ENCODE measurements around the gene CPLX1. TPM values are rescaled to one million over a fixed set of nuclear protein-coding genes. Genes with fewer than 3 reads are reported as not detected.
"Not testable (repeated sequence)": the region's sequence is repeated elsewhere in the genome, so short reads cannot be mapped to it uniquely, and the experiment has no call there.

The CPLX1 gene
- total and polyA plus RNA-seq, 9 donors: 0.09 to 0.91 (median 0.27) TPM

- Histone ChIP-seq H3K4me1 (ENCODE audit: control insufficient read depth, insufficient read depth, low read length) (peaks cover 33% of the 10 kb centered on the region), H3K4me3 (ENCODE audit: low read length) (no peak overlapping the region), H3K27ac (ENCODE audit: low read length) (no peak overlapping the region), H3K9me3 (replicated peaks; ENCODE audit: control insufficient read depth, low read depth, low read length) (no peaks in the 10 kb centered on the region), H3K36me3 (ENCODE audit: control insufficient read depth, insufficient read depth, low read length) (no peaks in the 10 kb centered on the region), H3K27me3 (ENCODE audit: control insufficient read depth, insufficient read depth, low read length) (peaks cover 64% of the 10 kb centered on the region)
- no peak for DNase-seq
- WGBS (ENCODE audit: insufficient coverage): 49% methylated on average over 11 of the region's 16 CpGs
Observed at GRCh38 chr4:786861-787300, 39.0 kb downstream of the CPLX1 start.

GRCh38 chr4:786074-786741 is 39.7 kb downstream of the CPLX1 start:
- 1% methylated on average over 58 of the region's 72 CpGs for WGBS (ENCODE audit: insufficient coverage)

GRCh38 chr4:785332-786073 is 40.4 kb downstream of the CPLX1 start:
- DNase-seq: no peak
- H3K4me1 ChIP-seq (ENCODE audit: control insufficient read depth, insufficient read depth, low read length): peaks cover 37% of the 10 kb centered on the region
- no peak overlapping the region for H3K27ac ChIP-seq (ENCODE audit: low read length)
- WGBS (ENCODE audit: insufficient coverage): 5% methylated on average over 41 of the region's 57 CpGs
- H3K36me3 ChIP-seq (ENCODE audit: control insufficient read depth, insufficient read depth, low read length): peaks cover under 1% of the 10 kb centered on the region
- no peak overlapping the region for H3K4me3 ChIP-seq (ENCODE audit: low read length)
- no peaks in the 10 kb centered on the region for H3K9me3 ChIP-seq (replicated peaks; ENCODE audit: control insufficient read depth, low read depth, low read length)
- peaks cover 52% of the 10 kb centered on the region for H3K27me3 ChIP-seq (ENCODE audit: control insufficient read depth, insufficient read depth, low read length)

More at GRCh38 chr4:786074-786741, 39.7 kb downstream of the CPLX1 start:
- H3K27ac ChIP-seq (ENCODE audit: low read length): no peak overlapping the region
- H3K9me3 ChIP-seq (replicated peaks; ENCODE audit: control insufficient read depth, low read depth, low read length): no peaks in the 10 kb centered on the region
- no peaks in the 10 kb centered on the region for H3K36me3 ChIP-seq (ENCODE audit: control insufficient read depth, insufficient read depth, low read length)
- peaks cover 57% of the 10 kb centered on the region for H3K27me3 ChIP-seq (ENCODE audit: control insufficient read depth, insufficient read depth, low read length)
- H3K4me1 ChIP-seq (ENCODE audit: control insufficient read depth, insufficient read depth, low read length): peaks cover 32% of the 10 kb centered on the region
- peak overlapping the region; percentile 8 for H3K4me3 ChIP-seq (ENCODE audit: low read length)
- DNase-seq: no peak

GRCh38 chr4:784401-785331 is 41.3 kb downstream of the CPLX1 start:
- peaks cover 39% of the 10 kb centered on the region for H3K4me1 ChIP-seq (ENCODE audit: control insufficient read depth, insufficient read depth, low read length)
- no peak overlapping the region for H3K4me3 ChIP-seq (ENCODE audit: low read length)
- peaks cover 8% of the 10 kb centered on the region for H3K36me3 ChIP-seq (ENCODE audit: control insufficient read depth, insufficient read depth, low read length)
- WGBS (ENCODE audit: insufficient coverage): 55% methylated on average over 56 of the region's 57 CpGs
- DNase-seq: no peak
- no peaks in the 10 kb centered on the region for H3K9me3 ChIP-seq (replicated peaks; ENCODE audit: control insufficient read depth, low read depth, low read length)
- no peak overlapping the region for H3K27ac ChIP-seq (ENCODE audit: low read length)
- peaks cover 51% of the 10 kb centered on the region for H3K27me3 ChIP-seq (ENCODE audit: control insufficient read depth, insufficient read depth, low read length)

GRCh38 chr4:781493-782216 is 44.3 kb downstream of the CPLX1 start:
- H3K27me3 ChIP-seq (ENCODE audit: control insufficient read depth, insufficient read depth, low read length): peaks cover 26% of the 10 kb centered on the region
- peak overlapping the region; percentile 94 for H3K27ac ChIP-seq (ENCODE audit: low read length)
- H3K4me1 ChIP-seq (ENCODE audit: control insufficient read depth, insufficient read depth, low read length): peaks cover 38% of the 10 kb centered on the region
- peak overlapping the region; percentile 100 for H3K4me3 ChIP-seq (ENCODE audit: low read length)
- WGBS (ENCODE audit: insufficient coverage): under 1% methylated on average over 52 of the region's 57 CpGs
- H3K9me3 ChIP-seq (replicated peaks; ENCODE audit: control insufficient read depth, low read depth, low read length): no peaks in the 10 kb centered on the region
- H3K36me3 ChIP-seq (ENCODE audit: control insufficient read depth, insufficient read depth, low read length): peaks cover 29% of the 10 kb centered on the region
- peak; percentile 100 for DNase-seq

GRCh38 chr4:780716-781492 is 45.0 kb downstream of the CPLX1 start:
- no peak for DNase-seq
- Histone ChIP-seq H3K4me1 (ENCODE audit: control insufficient read depth, insufficient read depth, low read length) (peaks cover 35% of the 10 kb centered on the region), H3K27ac (ENCODE audit: low read length) (peak overlapping the region; percentile 80), H3K27me3 (ENCODE audit: control insufficient read depth, insufficient read depth, low read length) (peaks cover 18% of the 10 kb centered on the region), H3K9me3 (replicated peaks; ENCODE audit: control insufficient read depth, low read depth, low read length) (no peaks in the 10 kb centered on the region), H3K4me3 (ENCODE audit: low read length) (peak overlapping the region; percentile 100), H3K36me3 (ENCODE audit: control insufficient read depth, insufficient read depth, low read length) (peaks cover 35% of the 10 kb centered on the region)
- WGBS (ENCODE audit: insufficient coverage): 2% methylated on average over 29 of the region's 38 CpGs

GRCh38 chr4:780255-780654 is 45.7 kb downstream of the CPLX1 start:
- peaks cover 41% of the 10 kb centered on the region for H3K36me3 ChIP-seq (ENCODE audit: control insufficient read depth, insufficient read depth, low read length)

GRCh38 chr4:779555-779954 is 46.4 kb downstream of the CPLX1 start:
- no peak for DNase-seq
- Histone ChIP-seq H3K4me3 (ENCODE audit: low read length) (no peak overlapping the region), H3K27ac (ENCODE audit: low read length) (no peak overlapping the region), H3K36me3 (ENCODE audit: control insufficient read depth, insufficient read depth, low read length) (peaks cover 48% of the 10 kb centered on the region), H3K27me3 (ENCODE audit: control insufficient read depth, insufficient read depth, low read length) (peaks cover 5% of the 10 kb centered on the region), H3K4me1 (ENCODE audit: control insufficient read depth, insufficient read depth, low read length) (peaks cover 28% of the 10 kb centered on the region), H3K9me3 (replicated peaks; ENCODE audit: control insufficient read depth, low read depth, low read length) (no peaks in the 10 kb centered on the region)
- 88% methylated on average over 1 of the region's 2 CpGs for WGBS (ENCODE audit: insufficient coverage)

More at GRCh38 chr4:780255-780654, 45.7 kb downstream of the CPLX1 start:
- not testable (repeated sequence) for H3K9me3 ChIP-seq (replicated peaks; ENCODE audit: control insufficient read depth, low read depth, low read length); DNase-seq; H3K27ac ChIP-seq (ENCODE audit: low read length)
- WGBS (ENCODE audit: insufficient coverage): 100% methylated on average over 2 of the region's 10 CpGs
- Histone ChIP-seq H3K4me3 (ENCODE audit: low read length) (peak overlapping the region; percentile 100), H3K4me1 (ENCODE audit: control insufficient read depth, insufficient read depth, low read length) (peaks cover 29% of the 10 kb centered on the region), H3K27me3 (ENCODE audit: control insufficient read depth, insufficient read depth, low read length) (peaks cover 12% of the 10 kb centered on the region)
